Activated T-helper 1 cell treated with Interleukin-2 at 50 U/mL for 16 hours (primary cell): ENCODE data around the gene EMC8.
A peak's percentile ranks its signal among the peaks of the same experiment; 100 is the strongest.
"Not testable (repeated sequence)": the region's sequence is repeated elsewhere in the genome, so short reads cannot be mapped to it uniquely, and the experiment has no call there.

Source experiments
- DNase-seq: peaks from one replicate; pipeline ENCODE4 v3.0.0-alpha.2; 2020; ENCODE audit warnings: low read depth

The EMC8 gene

GRCh38 chr16:85799497-85800320 is at the start of gene EMC8, which contains the start of gene COX4I1:
Gene EMC8, minus strand, starts transcription at chr16:85799544. Its CDS starts 249 bp downstream, at chr16:85799295.
Gene COX4I1, plus strand, starts transcription at chr16:85799695. Its CDS starts 1,511 bp downstream, at chr16:85801206.
- peak; percentile 87 for DNase-seq

- DNase-seq = no peak
These were observed 49.6 kb upstream of the EMC8 start for GRCh38 chr16:85848986-85849385.

- DNase-seq = no peak
These were observed 48.6 kb upstream of the EMC8 start for GRCh38 chr16:85847681-85848601.

GRCh38 chr16:85847036-85847435 is 47.7 kb upstream of the EMC8 start:
- no peak for DNase-seq

GRCh38 chr16:85846461-85846860 is 47.1 kb upstream of the EMC8 start:
- DNase-seq = no peak

- DNase-seq = no peak
These were observed 45.9 kb upstream of the EMC8 start for GRCh38 chr16:85845266-85845665.

GRCh38 chr16:85844786-85845185 is 45.4 kb upstream of the EMC8 start:
- DNase-seq = no peak

GRCh38 chr16:85844169-85844481 is 44.8 kb upstream of the EMC8 start:
- DNase-seq = no peak

GRCh38 chr16:85843471-85844168 is 44.3 kb upstream of the EMC8 start:
- no peak for DNase-seq

- DNase-seq = no peak
These were observed 43.5 kb upstream of the EMC8 start for GRCh38 chr16:85842848-85843247.

- DNase-seq = no peak
These were observed 43.1 kb upstream of the EMC8 start for GRCh38 chr16:85842435-85842834.

GRCh38 chr16:85840801-85841200 is 41.5 kb upstream of the EMC8 start:
- no peak for DNase-seq

GRCh38 chr16:85840395-85840794 is 41.1 kb upstream of the EMC8 start:
- no peak for DNase-seq

- no peak for DNase-seq
These were observed 40.4 kb upstream of the EMC8 start for GRCh38 chr16:85839681-85840240.

GRCh38 chr16:85838876-85839585 is 39.7 kb upstream of the EMC8 start:
- no peak for DNase-seq

GRCh38 chr16:85838381-85838780 is 39.0 kb upstream of the EMC8 start:
- no peak for DNase-seq

GRCh38 chr16:85837654-85838053 is 38.3 kb upstream of the EMC8 start:
- not testable (repeated sequence) for DNase-seq

GRCh38 chr16:85836706-85837582 is 37.6 kb upstream of the EMC8 start:
- DNase-seq = no peak

- DNase-seq = no peak
These were observed 36.8 kb upstream of the EMC8 start for GRCh38 chr16:85835956-85836705.
